OCI-LY1 (cell line): ENCODE measurements around the gene HRK.

Source experiments
- H2AFZ ChIP-seq: fragments of 200-600 bp; sonication (generic), shearing (Covaris generic); 2 replicates; pipeline ENCODE4 v1.6.0; 2014; ENCODE audit warnings: antibody characterized with exemption, mild to moderate bottlenecking, low read length
- H3F3A ChIP-seq: fragments of 200-600 bp; sonication (generic), shearing (Covaris generic); 2 replicates; pipeline ENCODE4 v1.6.0; 2014; ENCODE audit warnings: mild to moderate bottlenecking, antibody characterized with exemption, low read length, moderate library complexity; ENCODE audit not compliant: insufficient read depth
- H3K27ac ChIP-seq: fragments of 200-600 bp; sonication (generic); 2 replicates; pipeline ENCODE4 v1.5.1; 2014; ENCODE audit warnings: low read length, mixed run types, mild to moderate bottlenecking, low read depth; ENCODE audit not compliant: poor library complexity, severe bottlenecking
- H3K27me3 ChIP-seq: fragments of 200-600 bp; sonication (generic); 2 replicates; pipeline ENCODE4 v1.6.0; 2014; ENCODE audit warnings: antibody characterized with exemption, mild to moderate bottlenecking, low read length, moderate library complexity; ENCODE audit not compliant: insufficient read depth
- H3K36me3 ChIP-seq: fragments of 200-600 bp; sonication (generic); 2 replicates; pipeline ENCODE4 v1.6.1; 2014; ENCODE audit warnings: mild to moderate bottlenecking, antibody characterized with exemption, low read length, moderate library complexity, mixed read lengths; ENCODE audit not compliant: insufficient read depth
- H3K4me1 ChIP-seq: fragments of 200-600 bp; sonication (generic); 2 replicates; pipeline ENCODE4 v1.5.1; 2014; ENCODE audit warnings: mild to moderate bottlenecking, low read length, moderate library complexity; ENCODE audit not compliant: insufficient read depth, severe bottlenecking
- H3K4me2 ChIP-seq: fragments of 200-600 bp; sonication (generic), shearing (Covaris generic); 2 replicates; pipeline ENCODE4 v1.6.1; 2014; ENCODE audit warnings: low read length
- H3K4me3 ChIP-seq: fragments of 200-600 bp; sonication (generic); 2 replicates; pipeline ENCODE4 v1.5.1; 2014; ENCODE audit warnings: low read length, low read depth, mild to moderate bottlenecking, mixed read lengths; ENCODE audit not compliant: poor library complexity, severe bottlenecking
- H3K79me2 ChIP-seq: fragments of 200-600 bp; shearing (Covaris generic); 2 replicates; pipeline ENCODE4 v1.6.1; 2016; ENCODE audit warnings: mixed run types, low read length, mixed read lengths; ENCODE audit not compliant: insufficient read depth
- H3K9ac ChIP-seq: fragments of 200-600 bp; sonication (generic), shearing (Covaris generic); 2 replicates; pipeline ENCODE4 v1.6.1; 2014; ENCODE audit warnings: mild to moderate bottlenecking, low read length, mixed read lengths
- H3K9me2 ChIP-seq: fragments of 200-600 bp; sonication (generic), shearing (Covaris generic); 2 replicates; pipeline ENCODE4 v1.6.1; 2014; ENCODE audit warnings: low read depth, mild to moderate bottlenecking, low read length, mixed read lengths
- H3K9me3 ChIP-seq: fragments of 200-600 bp; shearing (Covaris generic); 2 replicates; pipeline ENCODE4 v1.6.1; 2014; ENCODE audit warnings: low read length, mixed read lengths
- H4K20me1 ChIP-seq: fragments of 200-600 bp; sonication (generic), shearing (Covaris generic); 2 replicates; pipeline ENCODE4 v1.6.0; 2016; ENCODE audit warnings: mild to moderate bottlenecking, low read length; ENCODE audit not compliant: insufficient read depth
- CTCF ChIP-seq: fragments of 200-600 bp; sonication (generic), shearing (Covaris generic); IDR thresholded peaks from 2 replicates; pipeline ENCODE4 v1.5.1; 2017; ENCODE audit warnings: mild to moderate bottlenecking, antibody characterized with exemption, low read length, moderate library complexity, mixed read lengths
- EZH2 ChIP-seq: fragments of 200-600 bp; sonication (generic), shearing (Covaris generic); IDR thresholded peaks from 2 replicates; pipeline ENCODE4 v1.8.0; 2017; ENCODE audit warnings: borderline replicate concordance, mixed run types, mild to moderate bottlenecking, antibody characterized with exemption, low read length, moderate library complexity, mixed read lengths

HRK gene

GRCh38 chr12:116864371-116865160 lies 16.7 kb downstream of the HRK start:
- Histone ChIP-seq H3K36me3 (peaks cover 69% of the 10 kb centered on the region), H3K27ac (no peak overlapping the region), H3K79me2 (0 out of 2 replicates have a peak, but pooled peaks cover 2% of the 10 kb centered on the region), H3K9ac (no peak overlapping the region), H4K20me1 (no peaks in the 10 kb centered on the region), H2AFZ (no peak overlapping the region), H3K9me3 (no peaks in the 10 kb centered on the region), H3K4me2 (no peak overlapping the region), H3K4me1 (peaks cover 44% of the 10 kb centered on the region), H3K4me3 (no peak overlapping the region), H3F3A (no peaks in the 10 kb centered on the region), H3K9me2 (no peaks in the 10 kb centered on the region), H3K27me3 (no peaks in the 10 kb centered on the region)
- TF ChIP-seq EZH2 (no peak), CTCF (no peak)

GRCh38 chr12:116863275-116863767 lies 17.9 kb downstream of the HRK start:
- TF ChIP-seq EZH2 (no peak), CTCF (peak; percentile 98)
- Histone ChIP-seq H3K9me2 (no peaks in the 10 kb centered on the region), H3K4me1 (peaks cover 56% of the 10 kb centered on the region), H3K27me3 (no peaks in the 10 kb centered on the region), H3K79me2 (no peaks in the 10 kb centered on the region), H3K9ac (no peak overlapping the region), H2AFZ (no peak overlapping the region), H3K36me3 (peaks cover 62% of the 10 kb centered on the region), H3K27ac (peak overlapping the region; percentile 13), H3F3A (no peaks in the 10 kb centered on the region), H4K20me1 (no peaks in the 10 kb centered on the region), H3K4me2 (no peak overlapping the region), H3K9me3 (no peaks in the 10 kb centered on the region), H3K4me3 (no peak overlapping the region)

GRCh38 chr12:116862167-116862566 lies 19.1 kb downstream of the HRK start:
- Histone ChIP-seq H3F3A (no peaks in the 10 kb centered on the region), H3K9me3 (no peaks in the 10 kb centered on the region), H3K27me3 (no peaks in the 10 kb centered on the region), H3K4me3 (peak overlapping the region; percentile 0), H3K36me3 (peaks cover 53% of the 10 kb centered on the region), H3K9ac (no peak overlapping the region), H3K79me2 (no peaks in the 10 kb centered on the region), H3K27ac (peak overlapping the region; percentile 88), H2AFZ (no peak overlapping the region), H3K4me1 (peaks cover 67% of the 10 kb centered on the region), H3K9me2 (no peaks in the 10 kb centered on the region), H4K20me1 (no peaks in the 10 kb centered on the region), H3K4me2 (peak overlapping the region; percentile 44)
- TF ChIP-seq CTCF (no peak), EZH2 (no peak)
